ENCODE data around the gene SIAH1.
"Not testable (repeated sequence)": the region's sequence is repeated elsewhere in the genome, so short reads cannot be mapped to it uniquely, and the experiment has no call there.

SIAH1 gene

DNA sequence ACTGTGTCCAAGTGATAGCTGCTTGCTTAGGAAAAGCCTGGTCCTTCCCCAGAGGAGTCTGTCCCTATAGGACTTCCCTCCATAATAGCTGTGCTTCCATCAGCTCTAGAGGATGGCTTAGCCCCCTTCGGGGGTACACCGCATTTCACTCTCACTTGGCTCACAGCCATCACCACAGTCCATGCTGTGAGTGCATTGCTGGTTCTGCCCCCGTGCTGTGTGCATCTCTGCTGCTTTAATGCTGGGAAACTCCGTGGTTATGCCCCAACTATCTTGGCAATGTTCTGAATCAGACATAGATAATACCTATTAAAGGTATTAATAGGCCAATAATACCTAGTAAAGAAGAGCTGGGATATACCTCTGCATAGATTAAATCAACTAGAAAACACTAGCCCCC lies 58.3 kb downstream of the SIAH1 start:
- no peak for DNase-seq

DNA sequence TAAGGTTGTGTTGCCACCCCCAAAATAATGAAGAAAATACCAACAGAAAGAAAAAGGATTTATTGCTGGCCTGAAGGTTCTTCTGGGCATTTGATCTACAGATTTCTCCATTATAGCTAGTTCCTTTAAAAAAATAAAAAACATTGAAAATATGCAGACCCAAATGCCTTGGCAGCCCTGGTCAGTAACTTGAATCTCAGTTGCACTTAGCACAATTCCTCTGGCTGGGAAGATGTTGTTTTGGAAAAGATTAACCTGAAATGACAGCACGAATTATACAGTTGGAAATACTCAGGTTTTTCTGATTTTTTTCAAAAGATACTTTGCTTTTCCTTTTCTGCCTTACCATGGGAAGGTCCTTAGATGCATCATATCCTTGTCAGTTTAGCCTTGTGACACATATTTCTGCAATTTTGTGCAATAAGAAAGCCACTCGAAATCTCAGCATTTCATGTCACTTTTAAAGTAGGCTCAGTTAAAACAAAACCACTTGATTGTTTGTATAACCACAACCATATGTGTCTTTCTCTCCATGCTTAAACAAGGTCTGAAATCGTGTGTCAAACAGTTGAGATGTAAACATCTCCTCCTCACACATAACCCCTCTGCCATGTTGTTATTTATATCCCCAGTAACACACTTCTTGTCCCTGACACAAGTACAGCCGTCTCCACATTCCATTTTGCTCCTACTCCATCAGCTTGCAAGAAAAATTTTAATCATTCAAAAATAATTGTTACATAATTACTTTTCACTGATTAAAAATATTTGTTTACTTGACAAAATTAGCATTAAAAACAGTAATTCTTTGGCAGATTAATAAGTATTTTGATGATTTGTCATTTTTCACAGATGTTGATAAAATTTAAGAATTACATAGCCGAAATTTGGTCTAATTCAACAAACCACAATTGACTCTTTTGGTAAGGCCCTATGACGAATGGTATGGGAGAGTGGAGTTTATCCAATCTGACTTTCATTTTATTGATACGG lies 61.1 kb downstream of the SIAH1 start:
- DNase-seq: no peak

DNA sequence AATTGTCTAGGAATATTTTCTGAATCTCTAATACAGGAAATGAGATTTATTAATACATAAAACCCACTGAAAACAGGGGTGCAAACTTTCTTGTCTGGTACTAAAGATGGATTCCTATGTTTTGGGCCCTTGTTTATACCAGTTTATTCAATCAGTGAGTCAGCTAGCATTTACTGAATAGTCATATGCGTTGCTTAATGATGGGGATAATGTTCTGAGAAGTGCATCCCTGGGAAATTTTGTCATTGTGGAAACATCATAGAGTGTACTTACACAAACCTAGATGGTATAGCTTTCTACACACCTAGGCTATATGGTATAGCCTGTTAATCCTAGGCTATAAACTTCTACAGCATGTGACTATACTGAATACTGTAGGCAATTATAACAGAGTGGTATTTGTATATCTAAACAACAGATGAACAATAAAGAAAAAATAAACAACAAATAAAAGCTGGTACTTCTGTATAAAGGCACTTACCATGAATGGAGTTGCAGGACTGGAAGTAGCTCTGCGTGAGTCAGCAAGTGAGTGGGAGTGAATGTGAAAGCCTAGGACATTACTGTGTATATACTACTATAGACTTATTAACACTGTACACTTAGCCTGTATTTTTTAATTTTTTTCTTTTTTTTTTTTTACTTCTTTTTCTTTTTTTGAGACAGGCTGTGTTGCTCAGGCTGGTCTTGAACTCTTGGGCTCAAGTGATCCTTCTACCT lies 63.7 kb downstream of the SIAH1 start:
- no peak for DNase-seq

DNA sequence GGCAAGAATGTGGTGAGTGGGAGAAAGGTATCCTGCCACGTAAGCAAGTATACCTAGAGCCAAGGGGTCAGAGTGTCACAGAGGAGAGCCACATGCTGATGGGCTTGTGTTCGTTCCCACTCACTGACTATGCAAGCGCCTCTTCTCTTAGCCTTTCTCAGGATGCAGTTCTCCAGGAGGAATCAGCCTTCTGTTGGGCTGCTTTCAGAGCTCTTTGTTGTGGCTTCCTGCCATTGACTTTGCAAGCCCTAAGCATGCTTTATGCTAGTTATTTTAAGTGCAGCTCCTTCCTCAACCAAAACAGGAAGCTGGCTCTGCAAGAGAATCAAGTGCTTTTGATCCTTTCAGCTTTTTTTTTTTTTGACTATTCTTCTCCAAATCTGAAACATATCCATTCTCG lies 66.6 kb downstream of the SIAH1 start:
- DNase-seq: peak; percentile 10

DNA sequence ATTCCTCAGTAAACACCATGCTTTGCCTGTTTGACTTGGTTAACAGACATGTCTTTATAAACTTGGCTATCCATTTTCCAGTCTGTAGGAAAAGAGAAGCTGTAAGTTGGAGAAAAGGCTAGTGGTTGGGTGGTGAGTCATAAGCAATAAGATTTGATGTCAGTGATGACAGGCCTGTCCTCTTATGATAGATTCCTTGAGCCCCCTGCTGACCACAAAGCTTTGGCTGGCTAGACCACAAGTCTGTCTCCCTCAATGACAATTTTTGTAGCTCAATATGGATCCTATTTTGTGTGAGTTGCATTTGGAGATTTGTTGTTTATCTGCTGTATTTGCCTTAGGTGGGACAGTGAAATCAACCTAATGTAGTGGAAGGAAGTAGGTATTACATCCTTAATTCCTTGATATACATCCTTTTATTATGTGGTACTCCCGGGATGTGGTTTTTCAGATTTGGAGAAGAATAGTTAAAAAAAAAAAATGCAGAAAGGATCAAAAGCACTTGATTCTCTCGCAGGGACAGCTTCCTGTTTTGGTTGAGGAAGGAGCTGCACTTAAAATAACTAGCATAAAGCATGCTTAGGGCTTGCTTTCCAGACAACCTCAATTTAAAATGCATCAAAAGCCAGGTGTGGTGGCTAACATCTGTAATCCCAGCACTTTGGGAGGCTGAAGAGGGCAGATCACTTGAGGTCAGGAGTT lies 67.4 kb downstream of the SIAH1 start:
- DNase-seq: no peak

DNA sequence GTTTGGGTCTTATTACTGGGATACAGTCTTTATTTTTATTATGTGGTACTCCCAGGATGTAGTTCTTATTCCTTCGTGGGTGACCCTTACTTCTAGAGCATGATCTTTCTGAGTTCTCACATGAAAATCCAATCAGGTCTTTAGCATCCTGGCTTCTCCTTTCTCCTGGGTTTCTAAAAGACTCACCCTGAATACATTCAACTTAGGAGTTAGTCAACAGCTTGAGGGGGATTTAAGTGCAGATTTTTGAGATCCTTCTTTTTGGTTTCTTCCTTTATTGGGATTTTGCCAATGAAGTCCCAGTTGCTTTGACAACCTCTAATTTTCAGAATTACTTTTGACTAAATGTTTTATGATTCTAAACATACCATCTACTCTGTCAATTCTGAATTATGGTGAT lies 68.2 kb downstream of the SIAH1 start:
- no peak for DNase-seq

DNA sequence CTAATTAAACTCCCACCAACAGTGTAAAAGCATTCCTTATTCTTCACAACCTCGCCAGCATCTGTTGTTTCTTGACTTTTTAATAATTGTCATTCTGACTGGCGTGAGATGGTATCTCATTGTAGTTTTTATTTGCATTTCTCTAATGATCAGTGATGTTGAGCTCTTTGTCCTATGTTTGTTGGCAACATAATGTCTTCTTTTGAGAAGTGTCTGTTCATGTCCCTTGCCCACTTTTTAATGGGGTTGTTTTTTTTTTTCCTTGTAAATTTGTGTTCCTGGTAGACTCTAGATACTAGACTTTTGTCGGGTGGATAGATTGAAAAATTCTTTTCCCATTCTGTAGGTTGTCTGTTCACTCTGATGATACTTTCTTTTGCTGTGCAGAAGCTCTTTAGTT lies 71.3 kb downstream of the SIAH1 start:
- not testable (repeated sequence) for DNase-seq

DNA sequence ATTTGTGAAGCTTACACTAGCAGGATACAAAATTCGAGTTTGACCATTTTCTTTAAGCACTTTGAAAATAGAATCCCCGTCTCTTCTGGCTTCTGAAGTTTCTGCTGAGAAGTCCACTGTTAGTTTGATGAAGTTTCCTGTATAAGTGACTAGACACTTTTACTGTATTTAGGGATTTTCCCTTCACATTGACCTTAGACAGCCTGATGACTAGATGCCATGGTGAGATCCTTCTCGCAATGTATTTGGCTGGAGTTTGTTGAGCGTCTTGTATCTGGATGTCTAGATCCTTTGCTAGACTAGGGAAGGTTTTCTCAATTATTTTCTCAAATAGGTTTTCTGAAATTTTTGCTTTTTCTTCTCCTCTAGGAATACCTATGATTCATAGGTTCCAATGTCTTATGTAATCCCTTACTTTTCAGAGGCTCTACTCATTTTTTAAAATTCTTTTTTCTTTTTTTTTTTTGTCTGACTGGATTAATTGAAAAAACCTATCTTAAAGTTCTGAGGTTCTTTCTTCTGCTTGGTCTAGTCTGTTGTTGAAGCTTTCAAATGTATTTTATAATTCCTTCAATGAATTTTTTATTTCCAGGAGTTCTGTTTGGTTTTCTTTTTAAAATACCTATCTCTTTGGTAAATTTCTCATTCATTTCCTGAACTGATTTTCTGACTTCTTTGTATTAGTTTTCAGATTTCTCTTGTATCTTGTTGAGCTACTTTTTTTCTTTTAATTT lies 74.1 kb downstream of the SIAH1 start:
- DNase-seq: no peak

All from activated T-cell treated with anti-CD3 and anti-CD28 coated beads for 4 hours (primary cell).